Fibroblast of lung (primary cell): ENCODE measurements around the gene OR5A1.

ENCODE experiments used
- CTCF ChIP-seq, 2 donors: IDR thresholded peaks in 1 of 2; conservative IDR thresholded peaks in 1 of 2; 1 replicate in 1 of 2; 2 replicates in 1 of 2; pipeline ENCODE4 v1.5.1; 2011 to 2012; ENCODE audit warnings: low read length in 2 of 2, control low read depth in 1 of 2, inconsistent platforms in 1 of 2, low read depth in 1 of 2, mild to moderate bottlenecking in 1 of 2
- EZH2 ChIP-seq: IDR thresholded peaks from 2 replicates; pipeline ENCODE4 v1.5.1; 2012; ENCODE audit warnings: low read length, control low read depth, mild to moderate bottlenecking; ENCODE audit errors: missing control alignments

DNA sequence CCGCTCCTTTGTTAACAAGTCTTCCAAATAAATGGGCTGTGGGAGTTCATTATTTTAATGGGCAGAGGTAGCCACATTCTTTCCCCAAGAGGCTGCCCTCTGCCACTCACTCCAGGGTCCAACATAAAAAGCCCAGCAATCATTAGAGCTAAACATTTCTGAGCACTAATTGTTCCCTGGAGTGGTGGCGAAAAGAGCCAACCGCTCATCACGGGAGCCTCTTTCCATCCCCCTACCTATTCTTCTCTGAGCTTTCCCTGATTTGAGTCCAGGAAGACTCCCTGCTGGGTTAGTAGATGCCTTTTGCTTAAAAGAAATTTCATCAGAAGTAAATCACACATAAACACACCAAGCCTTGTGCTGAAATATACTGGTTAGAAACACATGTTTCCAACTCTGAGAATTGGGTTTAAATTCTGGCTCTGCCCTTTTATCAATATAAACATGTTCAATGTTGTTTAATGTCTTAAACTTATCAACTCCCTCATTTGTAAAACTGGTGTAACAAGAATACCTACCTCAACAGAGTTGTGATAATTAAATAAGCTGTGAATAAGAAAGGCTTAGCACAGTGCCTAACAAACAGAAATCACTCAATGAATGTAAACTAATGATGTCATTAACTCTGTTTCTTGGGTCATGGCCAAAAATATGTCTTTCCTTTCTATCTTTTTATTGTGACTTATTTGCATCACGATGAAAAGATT, 9.8 kb upstream of the OR5A1 start, which contains the start of gene OR5A2:
- TF ChIP-seq CTCF (conservative IDR thresholded peaks at IDR 0.05 in 1 of 2, IDR thresholded peaks at IDR 0.05 in 1 of 2; ENCODE audit: low read depth in 1 of 2, low read length in 2 of 2) (no peak), EZH2 (no peak)
